Gastroesophageal sphincter (tissue), 3 donors: ENCODE data around the gene BICC1.

ENCODE experiments used
- CTCF ChIP-seq, 4 experiments: fragments of 200-600 bp in 2 of 4; fragments of 450-650 bp in 2 of 4; sonication (generic) in 1 of 4; IDR thresholded peaks; one replicate each; pipeline ENCODE4 v1.5.1; 2017 to 2019; ENCODE audit warnings: antibody characterized with exemption in 4 of 4, mild to moderate bottlenecking in 2 of 4, moderate library complexity in 2 of 4
- POLR2A ChIP-seq, 2 donors: fragments of 450-650 bp; IDR thresholded peaks; one replicate each; pipeline ENCODE4 v1.6.1; 2017; ENCODE audit warnings: antibody characterized with exemption in 2 of 2, mild to moderate bottlenecking in 2 of 2, moderate library complexity in 1 of 2

GRCh38 chr10:58660575-58661255, 148.0 kb downstream of the BICC1 start:
- TF ChIP-seq CTCF (IDR thresholded peaks at IDR 0.05) (no peak), POLR2A (IDR thresholded peaks at IDR 0.05) (no peak)
